Measurements from ENCODE around the gene FABP3.
A peak's percentile ranks its signal among the peaks of the same experiment; 100 is the strongest.

The FABP3 gene

GRCh38 chr1:31371121-31371959 is 1.5 kb downstream of the FABP3 start:
- no peak for DNase-seq

GRCh38 chr1:31370565-31370964 is 2.3 kb downstream of the FABP3 start:
- DNase-seq = no peak

- no peak for DNase-seq
Observed at GRCh38 chr1:31370021-31370420, 2.9 kb downstream of the FABP3 start.

- DNase-seq = no peak
Observed at GRCh38 chr1:31368611-31369107, 4.2 kb downstream of the FABP3 start.

GRCh38 chr1:31366796-31367195 is 6.1 kb downstream of the FABP3 start:
- DNase-seq = no peak

- DNase-seq = no peak
Observed at GRCh38 chr1:31364561-31365250, 8.2 kb downstream of the FABP3 start.

- no peak for DNase-seq
Observed at GRCh38 chr1:31362032-31362431, 10.8 kb downstream of the FABP3 start.

GRCh38 chr1:31361607-31362006 is 11.3 kb downstream of the FABP3 start:
- no peak for DNase-seq

GRCh38 chr1:31356427-31356826 is 16.4 kb downstream of the FABP3 start:
- no peak for DNase-seq

- DNase-seq = no peak
Observed at GRCh38 chr1:31354283-31354682, 18.6 kb downstream of the FABP3 start.

GRCh38 chr1:31348449-31348848 is 24.4 kb downstream of the FABP3 start:
- no peak for DNase-seq

GRCh38 chr1:31346785-31347184 is 26.1 kb downstream of the FABP3 start:
- DNase-seq = no peak

GRCh38 chr1:31345635-31346034 is 27.2 kb downstream of the FABP3 start:
- DNase-seq = no peak

GRCh38 chr1:31344503-31344902 is 28.4 kb downstream of the FABP3 start:
- DNase-seq = no peak

- no peak for DNase-seq
Observed at GRCh38 chr1:31336687-31337467, 36.0 kb downstream of the FABP3 start.

- DNase-seq = peak in 1 of 2 donors; percentile 22
Observed at GRCh38 chr1:31335007-31335406, 37.9 kb downstream of the FABP3 start.

- DNase-seq = no peak
Observed at GRCh38 chr1:31327381-31327780, 45.5 kb downstream of the FABP3 start.

GRCh38 chr1:31326461-31326860 is 46.4 kb downstream of the FABP3 start:
- no peak for DNase-seq

- no peak for DNase-seq
Observed at GRCh38 chr1:31324992-31325391, 47.9 kb downstream of the FABP3 start.

GRCh38 chr1:31324093-31324492 is 48.8 kb downstream of the FABP3 start:
- DNase-seq = no peak

- DNase-seq = no peak
Observed at GRCh38 chr1:31318146-31318545, 54.7 kb downstream of the FABP3 start.

- no peak for DNase-seq
Observed at GRCh38 chr1:31315902-31316301, 57.0 kb downstream of the FABP3 start.

Data from CD4-positive, alpha-beta T cell treated with Interleukin-1 beta for 1 hour (primary cell).